Vagina (tissue), 2 donors: ENCODE data around the gene TBCE.

Source experiments
- CTCF ChIP-seq, 3 experiments: fragments of 450-650 bp in 2 of 3; fragments of 200-600 bp in 1 of 3; sonication (generic) in 1 of 3; IDR thresholded peaks; one replicate each; pipeline ENCODE4 v1.5.1; 2017 to 2019; ENCODE audit warnings: antibody characterized with exemption in 3 of 3, mild to moderate bottlenecking in 2 of 3, moderate library complexity in 2 of 3
- POLR2AphosphoS5 ChIP-seq, 2 donors: sonication (generic); formaldehyde crosslinking; IDR thresholded peaks; one replicate each; pipeline ENCODE4 v1.9.0; 2017; ENCODE audit warnings: antibody characterized with exemption in 2 of 2, mild to moderate bottlenecking in 2 of 2, low read depth in 1 of 2; ENCODE audit not compliant: insufficient read depth in 1 of 2

- TF ChIP-seq POLR2AphosphoS5 (IDR thresholded peaks at IDR 0.05; ENCODE audit: insufficient read depth in 1 of 2, low read depth in 1 of 2) (no peak), CTCF (IDR thresholded peaks at IDR 0.05) (no peak)
These were observed 48.0 kb upstream of the TBCE start for GRCh38 chr1:235319255-235319654.
